Activated naive CD4-positive, alpha-beta T cell treated with anti-CD3 and anti-CD28 coated beads, Interleukin-2, amount 50 U/mL, for 24 hours (primary cell): ENCODE measurements around the gene SLCO2B1.
A peak's percentile ranks its signal among the peaks of the same experiment; 100 is the strongest.
"Not testable (repeated sequence)": the region's sequence is repeated elsewhere in the genome, so short reads cannot be mapped to it uniquely, and the experiment has no call there.

Experiments
- H3K27ac Mint-ChIP-seq: one replicate; pipeline ENCODE4 v1.8.0; 2021; ENCODE audit warnings: mild to moderate bottlenecking, mixed read lengths
- H3K27me3 Mint-ChIP-seq: one replicate; pipeline ENCODE4 v1.8.0; 2021; ENCODE audit warnings: mixed read lengths
- H3K36me3 Mint-ChIP-seq: one replicate; pipeline ENCODE4 v1.8.0; 2021; ENCODE audit warnings: mixed read lengths
- H3K4me1 Mint-ChIP-seq: one replicate; pipeline ENCODE4 v1.8.0; 2021; ENCODE audit warnings: mixed read lengths
- H3K4me3 Mint-ChIP-seq: one replicate; pipeline ENCODE4 v1.8.0; 2021; ENCODE audit warnings: mild to moderate bottlenecking, mixed read lengths
- H3K9me3 Mint-ChIP-seq: one replicate; pipeline ENCODE4 v1.8.0; 2021; ENCODE audit warnings: mixed read lengths

SLCO2B1 gene

GRCh38 chr11:75150879-75151278 lies at the start of gene SLCO2B1:
TSS of gene SLCO2B1 (plus strand) at chr11:75151107. CDS start at chr11:75151382, 275 bp downstream.
- no peak within 1 kb of the TSS for H3K27ac Mint-ChIP-seq
- H3K9me3 Mint-ChIP-seq, result no peaks in the 10 kb centered on the region
- no peak within 1 kb of the TSS for H3K4me3 Mint-ChIP-seq
- H3K36me3 Mint-ChIP-seq, result no peaks in the 10 kb centered on the region
- no peaks in the 10 kb centered on the region for H3K27me3 Mint-ChIP-seq
- H3K4me1 Mint-ChIP-seq, result no peaks in the 10 kb centered on the region

- Mint-ChIP-seq H3K4me3 (no peak overlapping the region), H3K36me3 (no peaks in the 10 kb centered on the region), H3K27ac (no peak overlapping the region), H3K4me1 (peaks cover 8% of the 10 kb centered on the region), H3K9me3 (no peaks in the 10 kb centered on the region), H3K27me3 (peaks cover 22% of the 10 kb centered on the region)
Observed at GRCh38 chr11:75101424-75102128, 49.3 kb upstream of the SLCO2B1 start.

GRCh38 chr11:75103380-75104026 lies 47.4 kb upstream of the SLCO2B1 start:
- Mint-ChIP-seq H3K4me1 (peaks cover 8% of the 10 kb centered on the region), H3K9me3 (no peaks in the 10 kb centered on the region), H3K27me3 (peaks cover 17% of the 10 kb centered on the region), H3K36me3 (no peaks in the 10 kb centered on the region), H3K4me3 (peak overlapping the region; percentile 19), H3K27ac (peak overlapping the region; percentile 8)

- H3K4me1 Mint-ChIP-seq, result peaks cover 8% of the 10 kb centered on the region
- H3K27ac Mint-ChIP-seq, result no peak overlapping the region
- H3K4me3 Mint-ChIP-seq, result no peak overlapping the region
- H3K36me3 Mint-ChIP-seq, result no peaks in the 10 kb centered on the region
- no peaks in the 10 kb centered on the region for H3K9me3 Mint-ChIP-seq
- peaks cover 17% of the 10 kb centered on the region for H3K27me3 Mint-ChIP-seq
Observed at GRCh38 chr11:75105462-75105925, 45.4 kb upstream of the SLCO2B1 start.

GRCh38 chr11:75105967-75106681 lies 44.8 kb upstream of the SLCO2B1 start:
- H3K27ac Mint-ChIP-seq, H3K4me1 Mint-ChIP-seq, H3K4me3 Mint-ChIP-seq, H3K9me3 Mint-ChIP-seq, H3K36me3 Mint-ChIP-seq: not testable (repeated sequence)
- peaks cover 15% of the 10 kb centered on the region for H3K27me3 Mint-ChIP-seq

- peaks cover 11% of the 10 kb centered on the region for H3K9me3 Mint-ChIP-seq
- no peak overlapping the region for H3K4me3 Mint-ChIP-seq
- H3K36me3 Mint-ChIP-seq, result no peaks in the 10 kb centered on the region
- H3K4me1 Mint-ChIP-seq, result peaks cover 8% of the 10 kb centered on the region
- H3K27ac Mint-ChIP-seq, result no peak overlapping the region
- H3K27me3 Mint-ChIP-seq, result peaks cover 15% of the 10 kb centered on the region
Observed at GRCh38 chr11:75107187-75107586, 43.7 kb upstream of the SLCO2B1 start.

- Mint-ChIP-seq H3K27me3 (peaks cover 9% of the 10 kb centered on the region), H3K4me1 (no peaks in the 10 kb centered on the region), H3K36me3 (peaks cover 3% of the 10 kb centered on the region), H3K9me3 (peaks cover 25% of the 10 kb centered on the region), H3K27ac (no peak overlapping the region), H3K4me3 (no peak overlapping the region)
Observed at GRCh38 chr11:75112200-75112599, 38.7 kb upstream of the SLCO2B1 start.

GRCh38 chr11:75113030-75113429 lies 37.9 kb upstream of the SLCO2B1 start:
- H3K27ac Mint-ChIP-seq, result no peak overlapping the region
- H3K27me3 Mint-ChIP-seq, result peaks cover 11% of the 10 kb centered on the region
- H3K36me3 Mint-ChIP-seq, result peaks cover 3% of the 10 kb centered on the region
- peaks cover 25% of the 10 kb centered on the region for H3K9me3 Mint-ChIP-seq
- no peak overlapping the region for H3K4me3 Mint-ChIP-seq
- H3K4me1 Mint-ChIP-seq, result no peaks in the 10 kb centered on the region

- H3K4me3 Mint-ChIP-seq, result no peak overlapping the region
- peaks cover 14% of the 10 kb centered on the region for H3K27me3 Mint-ChIP-seq
- H3K27ac Mint-ChIP-seq, result no peak overlapping the region
- H3K4me1 Mint-ChIP-seq, result no peaks in the 10 kb centered on the region
- H3K9me3 Mint-ChIP-seq, result peaks cover 25% of the 10 kb centered on the region
- peaks cover 3% of the 10 kb centered on the region for H3K36me3 Mint-ChIP-seq
Observed at GRCh38 chr11:75114465-75114864, 36.4 kb upstream of the SLCO2B1 start.

GRCh38 chr11:75118577-75118976 lies 32.3 kb upstream of the SLCO2B1 start:
- H3K4me3 Mint-ChIP-seq, result no peak overlapping the region

GRCh38 chr11:75126564-75126963 lies 24.3 kb upstream of the SLCO2B1 start:
- Mint-ChIP-seq H3K4me1 (no peaks in the 10 kb centered on the region), H3K36me3 (no peaks in the 10 kb centered on the region), H3K27ac (no peak overlapping the region), H3K9me3 (no peaks in the 10 kb centered on the region), H3K4me3 (no peak overlapping the region), H3K27me3 (peaks cover 13% of the 10 kb centered on the region)

More at GRCh38 chr11:75118577-75118976, 32.3 kb upstream of the SLCO2B1 start:
- Mint-ChIP-seq H3K27ac (no peak overlapping the region), H3K36me3 (peaks cover 3% of the 10 kb centered on the region), H3K9me3 (peaks cover 5% of the 10 kb centered on the region), H3K4me1 (no peaks in the 10 kb centered on the region), H3K27me3 (peaks cover 12% of the 10 kb centered on the region)

GRCh38 chr11:75132080-75132479 lies 18.8 kb upstream of the SLCO2B1 start:
- no peaks in the 10 kb centered on the region for H3K9me3 Mint-ChIP-seq
- H3K4me1 Mint-ChIP-seq, result no peaks in the 10 kb centered on the region
- H3K27ac Mint-ChIP-seq, result no peak overlapping the region
- no peaks in the 10 kb centered on the region for H3K36me3 Mint-ChIP-seq
- H3K4me3 Mint-ChIP-seq, result no peak overlapping the region
- H3K27me3 Mint-ChIP-seq, result peaks cover 13% of the 10 kb centered on the region

- Mint-ChIP-seq H3K9me3 (no peaks in the 10 kb centered on the region), H3K36me3 (no peaks in the 10 kb centered on the region), H3K4me1 (no peaks in the 10 kb centered on the region), H3K4me3 (no peak overlapping the region), H3K27me3 (peaks cover 9% of the 10 kb centered on the region), H3K27ac (no peak overlapping the region)
Observed at GRCh38 chr11:75133976-75134375, 16.9 kb upstream of the SLCO2B1 start.

GRCh38 chr11:75135021-75135650 lies 15.8 kb upstream of the SLCO2B1 start:
- no peak overlapping the region for H3K27ac Mint-ChIP-seq
- peaks cover 4% of the 10 kb centered on the region for H3K4me1 Mint-ChIP-seq
- no peaks in the 10 kb centered on the region for H3K9me3 Mint-ChIP-seq
- no peak overlapping the region for H3K4me3 Mint-ChIP-seq
- no peaks in the 10 kb centered on the region for H3K36me3 Mint-ChIP-seq
- H3K27me3 Mint-ChIP-seq, result peaks cover 3% of the 10 kb centered on the region

- Mint-ChIP-seq H3K36me3 (no peaks in the 10 kb centered on the region), H3K4me1 (peaks cover 8% of the 10 kb centered on the region), H3K4me3 (no peak overlapping the region), H3K9me3 (no peaks in the 10 kb centered on the region), H3K27ac (no peak overlapping the region), H3K27me3 (peaks cover 3% of the 10 kb centered on the region)
Observed at GRCh38 chr11:75135651-75136050, 15.3 kb upstream of the SLCO2B1 start.
